Calu3 (cell line): ENCODE measurements around the gene CAPS. TPM values are rescaled to one million over a fixed set of nuclear protein-coding genes. Genes with fewer than 3 reads are reported as not detected.

Experiments used
- BruUV-seq: library from RNA; stranded (reverse); fragments of 400-500 nt; replicated peaks from 2 replicates; lab custom pipeline; 2021; lab: Mats Ljungman, UMichigan
- CTCF ChIA-PET: fragments of 300-600 bp; sonication (Branson Sonifier 250); formaldehyde crosslinking; loops from one replicate; lab custom pipeline; 2022; ENCODE audit warnings: antibody characterized with exemption; lab: Charles Lee
- DNase-seq: peaks from one replicate; pipeline ENCODE4 v3.0.0; 2022
- H3K27ac Mint-ChIP-seq: one replicate; pipeline ENCODE4 v1.8.0; 2022; ENCODE audit warnings: mixed read lengths; ENCODE audit not compliant: unreplicated experiment
- H3K27me3 Mint-ChIP-seq: one replicate; pipeline ENCODE4 v1.8.0; 2022; ENCODE audit warnings: mixed read lengths; ENCODE audit not compliant: unreplicated experiment
- H3K36me3 Mint-ChIP-seq: one replicate; pipeline ENCODE4 v1.8.0; 2022; ENCODE audit warnings: mild to moderate bottlenecking, moderate library complexity, mixed read lengths; ENCODE audit not compliant: insufficient read depth, unreplicated experiment
- H3K4me1 Mint-ChIP-seq: one replicate; pipeline ENCODE4 v1.8.0; 2022; ENCODE audit warnings: mild to moderate bottlenecking, low read depth, mixed read lengths; ENCODE audit not compliant: unreplicated experiment
- H3K4me3 Mint-ChIP-seq: one replicate; pipeline ENCODE4 v1.8.0; 2022; ENCODE audit warnings: mild to moderate bottlenecking, low read depth, moderate library complexity, mixed read lengths; ENCODE audit not compliant: unreplicated experiment
- H3K9me3 Mint-ChIP-seq: one replicate; pipeline ENCODE4 v1.8.0; 2022; ENCODE audit warnings: low read depth, mixed read lengths; ENCODE audit not compliant: unreplicated experiment
- CTCF ChIP-seq: fragments of 200-600 bp; IDR thresholded peaks from one replicate; pipeline ENCODE4 v1.8.0; 2022; ENCODE audit warnings: antibody characterized with exemption; ENCODE audit not compliant: unreplicated experiment
- intact Hi-C: fragments of 100-400 bp; cut with micrococcal nuclease; formaldehyde crosslinking; loops from one replicate; pipeline ENCODE4 v1.10.0; 2022; ENCODE audit not compliant: unreplicated experiment
- total RNA-seq: library from RNA; stranded (reverse); gene quantifications from 2 replicates; pipeline ENCODE4 v1.2.3, GENCODE V29; 2022

The CAPS gene
- total RNA-seq, 1 experiment from 2014 or later = 39.9 TPM

DNA sequence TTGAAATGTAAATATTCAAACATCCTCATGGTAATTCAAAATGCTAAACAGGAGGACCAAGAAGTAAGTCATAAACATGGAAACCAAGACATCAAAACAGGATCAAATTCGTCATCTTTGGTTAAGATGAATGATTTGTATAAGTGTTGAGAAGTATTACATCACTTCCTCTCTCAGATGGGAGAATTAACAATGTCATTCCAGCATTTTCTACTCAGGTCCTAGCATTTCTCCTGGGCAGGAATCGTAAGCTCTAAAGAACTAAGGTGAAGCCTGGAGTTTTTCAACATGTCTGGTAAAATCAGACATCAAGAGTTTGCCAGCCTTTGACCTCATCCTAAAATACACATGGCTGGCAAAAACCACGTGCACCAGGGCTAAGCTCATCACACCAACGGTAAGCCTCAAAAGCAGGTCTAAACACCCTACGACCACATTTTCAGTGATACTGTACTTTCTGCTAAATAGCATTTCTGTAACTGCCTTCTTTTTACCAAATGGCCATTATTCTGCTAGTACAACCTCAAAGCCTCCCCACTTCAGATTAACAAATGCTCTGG, 39.1 kb downstream of the CAPS start:
- Mint-ChIP-seq H3K9me3 (no peaks in the 10 kb centered on the region), H3K36me3 (peaks cover 16% of the 10 kb centered on the region), H3K4me1 (peaks cover 13% of the 10 kb centered on the region), H3K27me3 (no peaks in the 10 kb centered on the region), H3K4me3 (no peak overlapping the region), H3K27ac (no peak overlapping the region)
- no TSS peak for BruUV-seq
- DNase-seq = no peak
- TF ChIP-seq CTCF = no peak
- intact Hi-C loops = no loop called here
- CTCF ChIA-PET = no interaction called here

- CTCF ChIA-PET = no interaction called here
- H3K27ac Mint-ChIP-seq = no peak overlapping the region
- H3K27me3 Mint-ChIP-seq = no peaks in the 10 kb centered on the region
- H3K36me3 Mint-ChIP-seq = peaks cover 18% of the 10 kb centered on the region
- no peaks in the 10 kb centered on the region for H3K9me3 Mint-ChIP-seq
- no TSS peak for BruUV-seq
- no peak for DNase-seq
- TF ChIP-seq CTCF = no peak
- H3K4me1 Mint-ChIP-seq = peaks cover 15% of the 10 kb centered on the region
- no peak overlapping the region for H3K4me3 Mint-ChIP-seq
- intact Hi-C loops = no loop called here
Measured at GRCh38 chr19:5953680-5954213, 39.7 kb downstream of the CAPS start.

DNA sequence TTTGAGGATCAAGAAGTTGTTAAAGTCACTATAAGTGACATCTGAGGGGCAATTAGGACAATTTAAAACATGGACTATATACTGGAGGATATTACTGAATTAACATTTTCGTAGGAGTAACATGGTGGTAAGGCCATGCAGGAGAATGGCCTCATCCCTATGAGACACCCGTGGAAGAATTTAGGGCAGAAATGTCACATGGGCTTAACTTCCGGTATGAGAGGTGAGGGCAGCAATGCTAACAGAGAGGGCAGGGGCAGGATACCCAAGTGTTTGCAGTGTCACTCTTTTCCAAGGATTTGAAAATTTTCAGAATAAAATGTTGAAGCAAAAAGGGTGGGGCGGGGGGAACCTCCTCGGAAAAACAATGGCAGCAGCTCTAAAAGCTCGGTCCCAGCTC, 40.2 kb downstream of the CAPS start:
- H3K4me1 Mint-ChIP-seq = peaks cover 15% of the 10 kb centered on the region

GRCh38 chr19:5955636-5955935, 41.5 kb downstream of the CAPS start:
- intact Hi-C loops = no loop called here
- H3K9me3 Mint-ChIP-seq = no peaks in the 10 kb centered on the region
- H3K36me3 Mint-ChIP-seq = peaks cover 18% of the 10 kb centered on the region
- H3K4me1 Mint-ChIP-seq = peaks cover 22% of the 10 kb centered on the region
- CTCF ChIA-PET = interaction anchor here (1.1 to 1.5 kb wide), 2 partner anchors 13 to 51 kb away, joined by 3 to 4 read pairs; partner anchors contain the start of gene VMAC
- no peak overlapping the region for H3K4me3 Mint-ChIP-seq
- no peak for TF ChIP-seq CTCF
- no peak overlapping the region for H3K27ac Mint-ChIP-seq
- BruUV-seq = no TSS peak
- no peak for DNase-seq
- no peaks in the 10 kb centered on the region for H3K27me3 Mint-ChIP-seq

More for the DNA sequence above, 40.2 kb downstream of the CAPS start:
- no TSS peak for BruUV-seq
- H3K27me3 Mint-ChIP-seq = no peaks in the 10 kb centered on the region
- no peak overlapping the region for H3K27ac Mint-ChIP-seq
- H3K36me3 Mint-ChIP-seq = peaks cover 18% of the 10 kb centered on the region
- CTCF ChIA-PET = interaction anchor here (1.5 kb wide), 1 partner anchor 50 kb away, joined by 3 read pairs; the partner anchor contains the start of gene VMAC
- H3K9me3 Mint-ChIP-seq = no peaks in the 10 kb centered on the region
- no peak for DNase-seq
- intact Hi-C loops = no loop called here
- no peak for TF ChIP-seq CTCF
- no peak overlapping the region for H3K4me3 Mint-ChIP-seq
